NK-92 treated with Interleukin-12 subunit alpha and Interleukin-12 subunit beta, amount 100 ng/mL, for 24 hours (cell line): ENCODE measurements around the gene ANGPTL7.
"Not testable (repeated sequence)": the region's sequence is repeated elsewhere in the genome, so short reads cannot be mapped to it uniquely, and the experiment has no call there.

Source experiments
- DNase-seq: peaks from one replicate; lab custom pipeline; 2025; lab: John Stamatoyannopoulos, UW

Gene ANGPTL7

DNA sequence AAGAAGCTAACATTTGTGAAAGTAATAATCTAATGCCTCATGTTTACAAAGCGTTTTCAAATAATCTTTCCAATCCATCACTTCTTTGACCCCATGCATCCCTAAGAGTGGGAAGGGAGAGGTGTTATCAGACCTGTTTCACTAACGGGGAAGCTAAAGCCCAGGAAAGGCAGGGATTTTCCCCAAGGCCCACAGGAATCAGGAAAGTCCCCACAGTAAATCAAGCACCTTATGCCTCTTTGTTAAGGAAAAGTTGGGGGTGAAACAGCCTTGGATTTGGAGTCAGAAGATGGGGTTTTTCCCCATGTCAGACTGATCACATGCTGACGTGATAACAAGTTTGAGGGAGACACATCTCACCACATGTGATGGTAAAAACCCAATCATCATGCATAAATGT is 20.0 kb upstream of the ANGPTL7 start:
- DNase-seq = no peak

DNA sequence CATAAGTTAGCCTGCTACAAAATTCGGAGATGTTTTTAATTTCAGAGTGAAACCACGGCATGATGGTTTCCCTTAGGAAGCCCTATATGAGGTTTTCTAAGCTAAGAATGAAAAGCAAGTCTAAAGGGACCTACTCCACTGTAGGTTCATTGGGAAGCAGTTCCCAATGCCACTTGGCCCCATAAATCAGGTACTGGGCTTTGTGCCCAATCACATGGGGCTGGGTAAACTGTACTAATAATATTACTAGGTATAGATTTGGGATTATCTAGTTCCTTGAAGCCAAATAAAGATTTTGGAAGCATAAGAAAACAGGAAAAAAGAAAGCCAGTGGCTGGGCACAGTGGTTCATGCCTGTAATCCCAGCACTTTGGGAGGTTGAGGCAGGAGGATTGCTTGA is 19.1 kb upstream of the ANGPTL7 start:
- no peak for DNase-seq

DNA sequence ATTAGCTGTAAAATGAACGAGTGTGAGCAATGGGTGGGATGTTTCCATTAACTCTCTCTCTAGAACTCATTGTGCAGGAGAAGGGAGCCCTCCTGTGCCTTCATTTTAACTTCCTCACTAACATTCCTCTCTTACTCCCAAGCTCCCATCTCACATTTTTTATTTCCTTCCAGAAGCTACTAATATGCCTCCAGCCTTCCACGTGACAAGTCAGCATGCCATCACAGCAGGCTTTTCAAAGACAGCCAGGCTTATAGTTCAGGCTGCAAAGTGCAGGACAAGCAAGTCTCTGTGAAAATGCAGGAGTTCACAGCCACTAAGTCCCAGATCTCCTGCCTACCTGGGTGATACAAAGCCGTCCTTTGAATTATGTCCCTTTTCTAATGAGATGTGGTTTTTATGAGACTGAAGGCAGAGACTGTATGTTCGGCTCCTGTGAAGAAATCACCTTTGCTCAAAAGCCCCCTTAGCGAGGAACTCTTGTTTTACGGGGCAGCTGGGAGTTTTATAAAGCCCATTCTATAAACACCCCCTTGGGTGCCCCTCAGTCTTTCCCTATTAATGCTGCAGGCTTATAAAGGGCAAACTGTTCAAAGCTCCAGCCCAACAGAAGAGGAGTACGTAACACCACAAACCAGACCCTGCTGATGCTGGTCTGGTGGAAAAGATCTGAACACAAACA is 14.8 kb upstream of the ANGPTL7 start:
- no peak for DNase-seq

DNA sequence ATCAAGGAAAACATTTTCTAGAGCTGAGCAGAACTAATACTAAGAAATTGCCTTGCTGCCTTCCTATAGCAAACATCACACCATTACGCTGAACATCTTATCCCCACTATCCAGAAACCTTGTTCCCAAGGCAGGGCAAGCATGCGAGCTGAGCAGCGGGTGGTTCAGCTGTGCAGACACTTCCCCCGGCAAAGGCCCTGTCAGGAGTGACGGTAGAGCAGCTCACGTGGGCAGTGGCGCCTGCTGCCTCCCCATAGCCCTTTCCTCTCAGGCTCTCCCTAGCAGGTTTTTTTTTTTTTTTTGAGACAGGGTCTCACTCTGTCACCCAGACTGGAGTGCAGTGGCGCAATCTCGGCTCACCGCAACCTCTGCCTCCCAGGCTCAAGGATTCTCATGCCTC is 13.7 kb upstream of the ANGPTL7 start:
- DNase-seq = no peak

DNA sequence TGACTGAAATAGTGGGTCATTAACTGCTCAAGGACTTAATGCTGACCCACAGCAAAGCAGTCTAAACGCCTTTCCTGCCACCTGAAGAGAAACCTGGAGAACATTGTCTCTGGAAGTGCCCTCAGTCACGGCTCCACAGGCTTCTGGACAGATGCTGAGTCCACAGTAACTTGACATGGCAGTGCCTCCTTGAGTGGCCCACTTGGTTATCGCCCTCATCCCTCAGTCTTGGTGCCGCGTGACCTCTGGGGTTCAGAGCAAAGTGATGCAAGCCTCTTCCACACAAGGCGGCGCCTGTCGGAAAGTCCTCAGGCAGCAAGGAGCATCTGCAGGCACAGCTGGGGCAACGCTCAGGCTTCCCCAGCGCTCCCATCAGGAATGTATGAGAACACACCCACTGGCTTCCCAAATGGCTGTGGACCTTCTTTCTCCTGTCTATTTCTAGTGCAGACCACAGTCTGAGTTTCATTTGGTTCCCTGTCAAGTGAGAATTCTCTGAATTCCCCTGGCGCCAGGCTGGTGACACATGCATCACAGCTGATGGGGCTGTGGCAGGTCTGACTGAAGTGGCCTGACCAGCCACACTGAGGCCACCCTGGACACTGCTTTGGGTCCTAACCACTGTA is 13.0 kb upstream of the ANGPTL7 start:
- no peak for DNase-seq

DNA sequence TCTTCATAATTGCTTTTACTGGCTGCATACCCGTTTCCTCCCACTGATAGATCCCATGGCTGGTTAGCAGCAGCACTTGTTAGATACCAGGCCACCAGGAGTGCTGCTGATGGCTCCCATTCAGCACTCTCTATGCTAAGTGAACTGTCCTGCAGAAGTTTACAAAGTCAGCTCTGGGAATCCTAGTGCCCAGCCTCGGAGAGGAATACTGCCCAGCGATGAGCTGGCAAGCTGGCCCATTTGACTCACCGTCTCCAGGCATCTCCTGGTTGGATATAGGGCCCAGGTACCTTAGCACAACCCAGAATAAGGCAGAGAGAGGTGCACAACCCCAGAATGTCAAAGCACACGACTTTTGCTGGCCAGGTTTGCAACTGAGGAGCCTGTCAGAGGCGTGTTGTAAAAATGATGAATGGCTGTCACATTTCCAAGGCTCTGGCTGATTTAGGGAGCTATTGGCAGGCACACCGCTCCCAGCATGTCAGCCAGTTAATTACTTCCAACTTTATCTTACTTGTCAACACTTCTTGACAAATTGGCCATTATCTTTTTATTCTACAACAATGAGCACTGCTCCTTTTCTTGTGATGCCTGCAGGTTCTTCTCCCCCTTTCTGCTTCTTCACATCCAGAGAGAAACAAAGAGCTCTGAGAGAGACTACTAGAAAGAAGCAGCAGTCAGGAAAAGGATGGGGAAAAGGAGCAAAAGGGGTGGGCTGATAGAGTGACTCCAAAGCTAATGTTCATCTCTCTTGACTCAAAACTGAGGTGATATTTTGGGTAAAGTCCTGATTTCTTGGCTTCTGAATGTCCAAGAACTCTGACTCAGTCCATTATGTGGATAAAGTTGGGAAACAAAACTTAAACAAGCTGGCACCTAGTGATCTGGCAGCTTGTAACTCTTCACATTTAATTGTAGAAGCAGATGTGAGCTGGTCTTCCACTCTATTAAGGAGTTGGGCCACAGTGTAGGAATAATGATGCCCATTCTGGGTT is 10.8 kb upstream of the ANGPTL7 start:
- DNase-seq = no peak

DNA sequence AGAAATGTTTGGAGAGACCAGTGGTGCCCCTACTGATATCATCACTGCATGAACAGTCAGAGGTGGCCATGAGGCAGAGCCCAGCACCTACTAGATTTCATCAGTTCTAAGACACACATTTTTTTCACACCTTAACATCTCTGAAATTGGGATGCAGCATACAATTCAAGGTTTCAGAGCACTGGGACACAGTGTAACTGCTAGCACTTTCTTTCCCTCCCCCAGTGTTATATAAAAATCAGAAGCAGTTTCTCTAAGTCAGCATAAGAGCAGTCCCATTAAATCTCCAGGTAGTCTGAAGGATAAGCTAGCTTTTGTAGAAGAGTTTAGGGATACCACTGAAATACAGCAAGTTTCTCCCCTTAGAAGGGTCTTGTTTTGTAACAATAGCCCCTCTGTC is 10.0 kb upstream of the ANGPTL7 start:
- no peak for DNase-seq

DNA sequence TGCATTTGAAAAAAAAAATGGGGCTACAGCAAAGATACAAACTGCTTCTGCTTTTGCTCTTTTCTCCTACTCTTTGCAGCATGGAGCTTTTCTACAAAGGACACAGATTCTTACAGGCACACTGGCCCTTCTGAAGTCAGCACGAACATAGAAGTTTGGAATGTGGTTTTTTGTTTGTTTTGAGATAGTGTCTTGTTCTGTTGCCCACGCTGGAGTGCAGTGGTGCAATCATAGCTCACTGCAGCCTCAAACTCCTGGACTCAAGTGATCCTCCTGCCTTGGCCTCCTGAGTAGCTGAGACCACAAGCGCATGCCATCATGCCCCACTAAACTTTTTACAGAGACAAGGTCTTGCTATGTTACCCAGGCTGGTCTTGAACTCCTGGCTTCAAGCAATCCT is 9.4 kb upstream of the ANGPTL7 start:
- not testable (repeated sequence) for DNase-seq

DNA sequence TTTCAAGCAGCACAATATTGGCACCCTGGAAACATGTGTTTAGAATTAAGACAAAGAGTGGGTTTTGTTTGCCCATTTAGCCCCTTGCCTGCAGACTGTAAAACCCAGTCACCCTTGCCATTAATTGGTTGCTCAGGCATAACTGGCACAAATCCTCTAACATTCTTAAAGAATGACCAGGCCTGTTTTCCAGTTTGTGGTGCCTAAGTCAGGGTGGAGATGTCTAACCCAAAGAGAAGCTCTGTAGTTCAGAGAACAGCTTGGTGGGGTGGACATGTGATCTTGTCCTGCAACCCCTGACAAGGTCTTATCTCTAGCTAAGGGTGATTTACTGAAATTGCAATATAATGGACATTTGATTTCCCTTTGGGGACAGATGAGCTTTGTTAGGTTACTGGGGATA is 8.8 kb upstream of the ANGPTL7 start:
- no peak for DNase-seq

DNA sequence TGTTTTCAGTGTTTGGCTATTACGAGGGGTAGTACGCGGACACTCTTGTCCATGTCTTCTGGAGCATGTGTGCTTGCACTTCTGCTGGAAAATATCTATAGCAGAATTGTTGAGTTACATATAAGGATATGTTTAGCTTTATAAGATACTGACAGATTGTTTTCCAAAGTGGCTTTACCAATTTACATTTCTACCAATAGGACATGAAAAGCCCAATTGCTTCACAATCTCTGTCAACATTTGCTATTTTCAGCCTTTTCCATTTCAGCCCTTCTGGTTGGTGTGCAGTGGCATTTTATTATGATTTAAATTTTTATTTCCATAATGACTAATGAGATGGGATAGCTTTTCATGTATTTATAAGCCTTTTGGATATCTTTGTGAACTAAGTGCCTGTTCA is 6.3 kb upstream of the ANGPTL7 start:
- DNase-seq = no peak

DNA sequence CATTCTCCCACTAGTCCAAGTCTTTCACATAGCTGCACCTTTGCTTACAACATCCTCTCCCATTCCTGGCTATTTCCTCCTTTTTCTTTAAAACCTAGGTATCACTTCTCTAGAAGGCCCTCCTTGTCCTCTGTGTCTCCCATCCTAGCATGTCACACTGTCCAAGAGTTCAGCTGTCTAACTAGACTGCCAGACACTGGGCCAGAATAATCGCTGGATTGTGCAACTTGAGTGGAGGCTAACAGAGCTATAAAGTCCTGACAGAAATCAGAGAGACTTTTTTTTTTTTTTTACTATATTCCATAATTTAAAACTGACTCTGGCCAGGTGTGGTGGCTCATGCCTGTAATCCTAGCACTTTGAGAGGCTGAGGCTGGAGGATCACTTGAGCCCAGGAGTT is 4.2 kb upstream of the ANGPTL7 start:
- DNase-seq = no peak

DNA sequence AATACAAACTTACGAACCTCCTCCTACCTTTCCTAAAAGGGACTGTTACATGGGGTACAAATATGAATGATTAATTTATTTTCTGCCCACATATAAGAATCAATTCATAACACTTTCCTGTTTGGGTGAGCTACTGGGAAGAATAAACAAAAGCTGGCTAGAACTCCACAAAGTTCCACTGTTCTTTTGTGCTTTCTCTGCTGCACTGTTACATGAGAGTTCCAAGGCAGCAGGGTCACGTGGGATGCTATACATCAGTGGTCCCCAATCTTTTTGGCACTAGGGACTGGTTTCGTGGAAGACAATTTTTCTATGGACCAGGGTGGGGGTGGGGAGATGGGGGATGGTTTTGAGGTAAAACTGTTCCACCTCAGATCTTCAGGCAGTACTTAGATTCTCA is 2.2 kb upstream of the ANGPTL7 start:
- no peak for DNase-seq

DNA sequence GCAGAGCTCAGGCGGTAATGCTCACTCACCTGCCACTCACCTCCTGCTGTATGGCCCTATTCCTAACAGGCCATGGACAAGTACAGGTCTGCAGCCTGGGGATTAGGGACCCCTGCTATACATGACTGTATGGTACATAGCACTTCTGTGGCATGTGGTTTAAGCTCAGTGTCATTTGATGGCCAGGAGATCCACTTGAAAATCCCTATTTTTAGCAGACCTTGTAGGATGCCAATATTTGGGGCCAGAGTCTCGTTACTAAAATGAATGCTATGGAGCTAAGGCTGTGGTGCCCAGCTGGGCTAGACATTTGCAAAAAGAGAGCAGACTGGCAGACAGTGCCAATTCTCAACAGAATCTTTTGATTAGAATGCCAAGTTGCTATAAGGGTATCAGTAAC is 1.7 kb upstream of the ANGPTL7 start:
- DNase-seq = no peak

DNA sequence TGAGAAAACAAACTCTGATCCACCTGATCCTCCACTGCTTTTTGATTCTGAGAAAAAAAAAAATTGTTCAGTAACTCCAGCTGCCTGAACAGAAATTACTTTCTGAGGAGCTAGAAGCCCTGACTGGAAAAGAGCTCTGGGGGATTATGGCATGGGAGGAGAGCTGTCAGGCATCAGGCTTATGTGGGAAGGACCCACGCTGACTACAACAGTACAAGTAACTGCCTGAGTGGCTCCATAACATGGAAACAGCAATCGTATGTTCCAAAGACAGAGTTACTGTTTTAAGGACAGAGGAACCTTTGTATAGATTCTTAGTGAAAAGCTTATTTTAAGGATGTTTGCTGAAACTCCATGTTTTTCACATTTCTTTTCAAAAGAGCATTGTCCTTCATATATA is 1.2 kb upstream of the ANGPTL7 start:
- no peak for DNase-seq

DNA sequence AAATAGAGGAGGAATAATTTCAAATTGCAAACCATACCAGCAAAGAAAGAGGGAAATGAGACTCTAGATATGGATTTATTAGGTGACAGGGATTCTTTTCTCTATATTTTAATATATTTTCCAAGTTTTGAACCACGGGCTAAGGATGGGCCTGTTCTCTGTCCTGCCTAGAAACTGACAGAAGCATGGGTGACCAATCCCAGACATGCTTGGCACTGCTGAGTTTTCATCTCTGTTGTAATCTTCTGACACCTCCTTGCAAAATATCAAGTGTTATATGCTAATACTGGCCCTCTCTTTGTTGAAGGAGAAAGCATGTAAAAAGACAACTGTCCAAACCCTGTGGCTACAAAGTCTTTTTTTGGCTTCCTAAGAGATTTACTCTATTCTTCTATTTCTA is 774 bp upstream of the ANGPTL7 start:
- no peak for DNase-seq

DNA sequence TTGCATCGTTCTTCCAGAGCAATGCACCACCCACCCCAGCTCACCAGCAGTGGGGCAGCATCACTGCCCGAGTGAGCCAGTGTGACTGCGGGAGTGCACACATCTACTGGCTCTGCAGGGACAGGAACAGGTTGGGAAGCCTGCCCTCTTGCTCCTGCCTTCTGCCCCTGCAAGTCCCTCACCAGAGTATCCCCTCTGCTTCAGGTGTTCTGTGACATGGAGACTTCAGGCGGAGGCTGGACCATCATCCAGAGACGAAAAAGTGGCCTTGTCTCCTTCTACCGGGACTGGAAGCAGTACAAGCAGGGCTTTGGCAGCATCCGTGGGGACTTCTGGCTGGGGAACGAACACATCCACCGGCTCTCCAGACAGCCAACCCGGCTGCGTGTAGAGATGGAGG is 4.2 kb downstream of the ANGPTL7 start:
- DNase-seq = no peak

DNA sequence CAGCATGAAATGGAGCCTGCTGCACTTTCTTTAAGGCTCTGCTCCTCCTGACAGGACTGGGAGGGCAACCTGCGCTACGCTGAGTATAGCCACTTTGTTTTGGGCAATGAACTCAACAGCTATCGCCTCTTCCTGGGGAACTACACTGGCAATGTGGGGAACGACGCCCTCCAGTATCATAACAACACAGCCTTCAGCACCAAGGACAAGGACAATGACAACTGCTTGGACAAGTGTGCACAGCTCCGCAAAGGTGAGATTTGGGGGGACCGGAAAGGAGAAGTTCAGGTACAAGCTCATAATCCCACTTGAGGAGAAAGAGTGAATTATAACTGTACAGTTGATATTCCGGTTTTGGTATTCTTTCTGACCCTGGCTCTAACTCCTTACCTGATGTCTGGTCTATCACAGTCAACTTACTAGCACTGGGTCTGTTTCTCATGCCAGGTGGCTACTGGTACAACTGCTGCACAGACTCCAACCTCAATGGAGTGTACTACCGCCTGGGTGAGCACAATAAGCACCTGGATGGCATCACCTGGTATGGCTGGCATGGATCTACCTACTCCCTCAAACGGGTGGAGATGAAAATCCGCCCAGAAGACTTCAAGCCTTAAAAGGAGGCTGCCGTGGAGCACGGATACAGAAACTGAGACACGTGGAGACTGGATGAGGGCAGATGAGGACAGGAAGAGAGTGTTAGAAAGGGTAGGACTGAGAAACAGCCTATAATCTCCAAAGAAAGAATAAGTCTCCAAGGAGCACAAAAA is 5.4 kb downstream of the ANGPTL7 start:
- no peak for DNase-seq

DNA sequence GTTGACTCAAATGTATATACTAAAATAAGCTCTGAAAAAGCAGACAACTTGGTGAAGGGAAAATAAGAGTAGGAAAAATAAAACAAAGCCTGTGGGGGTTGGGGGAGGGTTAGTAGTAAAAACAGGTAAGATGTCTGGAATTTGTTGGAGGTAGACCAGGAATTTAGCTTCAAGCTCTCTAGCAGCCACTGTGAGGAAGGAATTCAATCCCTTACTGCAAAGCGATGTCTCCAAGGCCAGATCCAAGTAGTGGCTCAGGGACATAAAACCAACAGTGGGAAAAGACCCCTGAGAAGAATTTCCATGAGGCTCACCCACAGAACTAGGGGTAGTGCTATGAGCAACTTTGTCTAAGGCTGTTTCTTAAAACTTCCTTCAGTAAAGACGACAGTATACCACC is 7.8 kb downstream of the ANGPTL7 start:
- no peak for DNase-seq

DNA sequence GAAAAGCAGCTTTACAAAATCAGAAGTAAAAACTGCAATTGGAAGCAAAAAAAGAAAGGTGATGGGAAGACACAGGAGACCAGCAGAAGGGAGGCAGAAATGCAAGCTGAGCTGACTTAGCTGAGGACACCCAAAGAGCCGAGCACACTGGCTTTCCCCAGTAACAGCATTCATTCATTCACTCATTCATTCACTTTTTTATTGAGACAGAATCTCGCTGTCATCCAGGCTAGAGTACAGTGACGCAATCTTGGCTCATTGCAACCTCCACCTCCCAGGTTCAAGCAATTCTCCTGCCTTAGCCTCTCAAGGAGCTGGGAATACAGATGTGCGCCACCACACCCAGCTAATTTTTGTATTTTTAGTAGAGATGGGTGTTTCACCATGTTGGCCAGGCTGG is 8.2 kb downstream of the ANGPTL7 start:
- DNase-seq = no peak

DNA sequence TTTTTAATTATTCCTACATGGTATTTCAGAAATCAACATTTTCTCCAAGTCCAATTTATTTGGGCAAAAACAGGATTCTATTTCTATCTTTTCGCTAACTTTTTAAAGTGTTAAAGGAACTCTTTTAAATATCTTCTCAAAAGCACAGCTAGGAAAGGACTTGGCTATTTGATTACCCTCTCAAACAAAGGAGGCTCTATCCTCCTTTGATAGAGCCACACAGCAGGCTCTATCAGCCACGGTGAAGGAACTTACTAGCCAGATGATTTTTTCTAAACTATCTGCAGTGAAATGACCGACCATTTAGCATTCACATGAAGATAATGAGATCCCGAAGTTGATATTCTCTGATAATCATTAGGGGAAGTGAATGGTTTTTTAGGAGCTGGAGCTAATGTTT is 9.1 kb downstream of the ANGPTL7 start:
- no peak for DNase-seq

DNA sequence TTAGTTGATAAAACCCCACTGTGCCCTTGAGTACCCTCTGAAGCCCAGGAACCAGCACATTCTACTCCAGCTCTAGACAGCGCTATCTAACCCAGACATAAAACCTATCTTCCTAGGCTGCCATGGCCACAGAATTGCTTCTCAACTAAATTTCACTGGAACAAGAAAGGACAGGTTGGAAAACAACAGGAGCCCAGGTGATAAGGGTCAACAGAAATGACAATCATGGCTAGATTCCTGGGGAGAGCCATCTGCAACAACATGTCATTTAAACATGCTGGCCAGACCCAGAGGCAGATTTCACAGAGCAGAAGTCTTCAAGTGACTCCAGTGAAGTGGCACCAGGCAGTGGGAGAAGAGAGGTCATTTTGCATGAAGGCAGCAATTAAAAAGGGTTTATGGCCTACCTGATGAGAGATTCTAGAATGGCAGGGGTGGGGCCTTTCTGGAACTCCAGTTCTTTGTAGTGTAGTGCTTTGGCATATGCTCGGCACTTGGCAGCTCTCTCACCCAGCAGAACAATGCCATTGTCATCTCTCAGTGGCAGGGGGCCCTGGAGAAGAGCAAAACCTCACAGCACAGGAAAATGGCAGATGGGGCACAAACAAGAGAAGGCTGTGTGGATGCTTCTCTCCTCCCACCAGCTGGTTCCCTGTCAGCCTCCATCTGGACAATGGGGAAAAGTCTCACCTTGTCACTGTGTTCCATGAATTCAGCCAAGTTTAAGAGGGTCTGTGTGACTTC is 9.9 kb downstream of the ANGPTL7 start:
- no peak for DNase-seq
